Suppressor macrophage treated with lipopolysaccharide for 4 hours (primary cell): ENCODE data around the gene ENGASE.
"Not testable (repeated sequence)": the region's sequence is repeated elsewhere in the genome, so short reads cannot be mapped to it uniquely, and the experiment has no call there.

Source experiments
- DNase-seq: peaks from one replicate; pipeline ENCODE4 v3.0.0-alpha.2; 2020

The ENGASE gene

GRCh38 chr17:79074649-79075445, at the start of gene ENGASE:
TSS of gene ENGASE (plus strand) at chr17:79074824. CDS start at chr17:79074945, 121 bp downstream.
- peak; percentile 99 for DNase-seq

- no peak for DNase-seq
Measured at GRCh38 chr17:79024901-79025737, 49.5 kb upstream of the ENGASE start.

- DNase-seq, result no peak
Measured at GRCh38 chr17:79026376-79027273, 48.0 kb upstream of the ENGASE start.

- no peak for DNase-seq
Measured at GRCh38 chr17:79027274-79027924, 47.2 kb upstream of the ENGASE start.

GRCh38 chr17:79027925-79028491, 46.6 kb upstream of the ENGASE start:
- no peak for DNase-seq

GRCh38 chr17:79028496-79029326, 45.9 kb upstream of the ENGASE start:
- DNase-seq, result no peak

GRCh38 chr17:79029327-79030009, 45.2 kb upstream of the ENGASE start:
- DNase-seq, result no peak

- DNase-seq, result not testable (repeated sequence)
Measured at GRCh38 chr17:79030636-79031035, 44.0 kb upstream of the ENGASE start.

- no peak for DNase-seq
Measured at GRCh38 chr17:79031996-79032875, 42.4 kb upstream of the ENGASE start.

GRCh38 chr17:79033046-79033616, 41.5 kb upstream of the ENGASE start:
- no peak for DNase-seq

- DNase-seq, result no peak
Measured at GRCh38 chr17:79033741-79034501, 40.7 kb upstream of the ENGASE start.

GRCh38 chr17:79034931-79035485, 39.6 kb upstream of the ENGASE start:
- DNase-seq, result no peak

GRCh38 chr17:79035686-79036085, 38.9 kb upstream of the ENGASE start:
- DNase-seq, result no peak

- no peak for DNase-seq
Measured at GRCh38 chr17:79036181-79036580, 38.4 kb upstream of the ENGASE start.

- peak; percentile 91 for DNase-seq
Measured at GRCh38 chr17:79036596-79036995, 38.0 kb upstream of the ENGASE start.

- DNase-seq, result peak; percentile 96
Measured at GRCh38 chr17:79038545-79039135, 36.0 kb upstream of the ENGASE start.

GRCh38 chr17:79039171-79039570, 35.5 kb upstream of the ENGASE start:
- DNase-seq, result no peak
